Activated CD4-positive, alpha-beta T cell treated with anti-CD3 and anti-CD28 coated beads for 36 hours (primary cell): ENCODE data around the gene ZNF157. TPM values are rescaled to one million over a fixed set of nuclear protein-coding genes. Genes with fewer than 3 reads are reported as not detected.
"Not testable (repeated sequence)": the region's sequence is repeated elsewhere in the genome, so short reads cannot be mapped to it uniquely, and the experiment has no call there.

ENCODE experiments used
- ATAC-seq: fragments of 200-7000 bp; cut with Tn5 transposase; one replicate; pipeline ENCODE4 v1.10.0; 2021; ENCODE audit warnings: mild to moderate bottlenecking, moderate library complexity
- CTCF ChIA-PET: fragments of 350-600 bp; sonication (Branson Sonifier 250); formaldehyde crosslinking; loops from one replicate; lab custom pipeline; 2021; ENCODE audit warnings: antibody characterized with exemption; lab: Charles Lee
- POLR2A ChIA-PET: fragments of 350-600 bp; sonication (Branson Sonifier 250); formaldehyde crosslinking; loops from one replicate; lab custom pipeline; 2021; ENCODE audit warnings: antibody characterized with exemption, inconsistent platforms; lab: Charles Lee
- DNase-seq: peaks from one replicate; pipeline ENCODE4 v3.0.0-alpha.2; 2020
- H3K27ac Mint-ChIP-seq: one replicate; pipeline ENCODE4 v1.8.0; 2021; ENCODE audit warnings: mixed read lengths
- H3K27me3 Mint-ChIP-seq: one replicate; pipeline ENCODE4 v1.8.0; 2021; ENCODE audit warnings: mixed read lengths
- H3K36me3 Mint-ChIP-seq: one replicate; pipeline ENCODE4 v1.8.0; 2021; ENCODE audit warnings: low read depth, mixed read lengths
- H3K4me1 Mint-ChIP-seq: one replicate; pipeline ENCODE4 v1.8.0; 2021; ENCODE audit warnings: mixed read lengths
- H3K4me3 Mint-ChIP-seq: one replicate; pipeline ENCODE4 v1.8.0; 2021; ENCODE audit warnings: mild to moderate bottlenecking, moderate library complexity, mixed read lengths
- H3K9me3 Mint-ChIP-seq: one replicate; pipeline ENCODE4 v1.8.0; 2021; ENCODE audit warnings: low read depth, mixed read lengths
- intact Hi-C, 2 experiments: fragments of 100-400 bp; cut with DNase I in 1 of 2; cut with micrococcal nuclease in 1 of 2; formaldehyde crosslinking; loops; one replicate each; pipeline versions ENCODE4 v1.14.2 to v1.15.1; 2022 to 2024; cut with DNase I, micrococcal nuclease
- total RNA-seq, 2 experiments: library from RNA; stranded (reverse); gene quantifications; one replicate each; pipeline ENCODE4 v1.2.3, GENCODE V29; 2021

The ZNF157 gene
- under 1 TPM; 0.75 to 0.79 TPM for total RNA-seq

DNA sequence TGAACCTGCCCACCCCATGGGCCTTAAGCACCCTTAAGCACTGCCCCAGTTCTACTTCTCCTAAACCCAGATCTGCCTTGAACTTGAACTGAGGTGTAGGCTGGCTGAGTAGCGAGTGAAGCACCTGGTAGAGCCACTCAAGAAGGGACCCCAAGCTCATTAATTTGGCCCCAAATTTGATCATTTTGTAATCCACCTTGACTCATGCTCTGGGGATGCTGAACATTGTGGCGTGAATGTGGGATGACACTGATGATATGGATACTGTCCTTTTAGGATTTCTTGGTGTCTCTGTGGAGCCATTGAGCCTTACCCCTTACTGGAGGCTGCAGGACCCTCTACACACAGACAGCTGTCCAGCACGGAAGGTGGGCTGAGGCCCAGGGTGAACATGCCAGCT, at the start of gene ZNF157:
Gene ZNF157, plus strand, starts transcription at position 301 of the 400 bp plus-strand sequence. Its CDS starts 91 bp downstream, at position 392.
- intact Hi-C loops = no loop called here
- peaks cover 2% of the 10 kb centered on the region for H3K36me3 Mint-ChIP-seq
- POLR2A ChIA-PET = no interaction called here

DNA sequence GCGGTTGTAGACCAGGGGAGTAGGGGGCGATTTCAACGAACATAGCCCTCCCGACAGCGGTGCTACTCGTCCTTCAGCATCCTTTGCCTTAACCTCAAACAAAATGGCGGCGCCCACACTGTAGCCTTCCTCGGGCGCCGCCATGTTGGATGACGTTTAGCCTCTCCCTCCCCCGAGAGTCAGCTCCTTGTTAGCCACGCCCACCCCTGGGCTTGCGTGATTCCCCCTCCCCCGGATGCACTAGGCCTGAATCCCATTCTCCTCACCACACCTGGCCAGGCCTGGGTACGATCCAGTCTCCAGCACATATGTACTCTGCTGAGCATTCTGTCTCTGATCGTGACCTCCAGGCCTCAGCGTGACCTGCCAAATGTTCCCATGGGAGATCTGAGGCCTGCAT, 49.0 kb upstream of the ZNF157 start:
- no peak overlapping the region for H3K27ac Mint-ChIP-seq
- ChIA-PET CTCF (no interaction called here), POLR2A (no interaction called here)
- no peak for ATAC-seq
- H3K27me3 Mint-ChIP-seq = no peaks in the 10 kb centered on the region
- intact Hi-C loops = no loop called here
- no peaks in the 10 kb centered on the region for H3K36me3 Mint-ChIP-seq
- no peaks in the 10 kb centered on the region for H3K9me3 Mint-ChIP-seq
- no peak overlapping the region for H3K4me3 Mint-ChIP-seq
- H3K4me1 Mint-ChIP-seq = no peaks in the 10 kb centered on the region
- no peak for DNase-seq

More for the DNA sequence above, at the start of gene ZNF157:
- ATAC-seq (no peak), DNase-seq (no peak)
- H3K9me3 Mint-ChIP-seq = no peaks in the 10 kb centered on the region
- no peak within 1 kb of the TSS for H3K27ac Mint-ChIP-seq
- H3K4me1 Mint-ChIP-seq = peaks cover 11% of the 10 kb centered on the region
- no peaks in the 10 kb centered on the region for H3K27me3 Mint-ChIP-seq
- CTCF ChIA-PET = no interaction called here
- no peak within 1 kb of the TSS for H3K4me3 Mint-ChIP-seq

- intact Hi-C loops = no loop called here
- CTCF ChIA-PET = no interaction called here
- H3K4me3 Mint-ChIP-seq = no peak overlapping the region
- no peaks in the 10 kb centered on the region for H3K36me3 Mint-ChIP-seq
- H3K27ac Mint-ChIP-seq = no peak overlapping the region
- no peaks in the 10 kb centered on the region for H3K9me3 Mint-ChIP-seq
- POLR2A ChIA-PET = no interaction called here
- DNase-seq (no peak), ATAC-seq (no peak)
- no peaks in the 10 kb centered on the region for H3K27me3 Mint-ChIP-seq
- H3K4me1 Mint-ChIP-seq = no peaks in the 10 kb centered on the region
Measured at GRCh38 chrX:47321823-47322371, 48.5 kb upstream of the ZNF157 start.

GRCh38 chrX:47327902-47328301, 42.5 kb upstream of the ZNF157 start:
- Mint-ChIP-seq H3K27me3 (no peaks in the 10 kb centered on the region), H3K4me1 (no peaks in the 10 kb centered on the region), H3K27ac (no peak overlapping the region), H3K4me3 (no peak overlapping the region), H3K9me3 (no peaks in the 10 kb centered on the region), H3K36me3 (no peaks in the 10 kb centered on the region)
- POLR2A ChIA-PET = no interaction called here
- ATAC-seq (no peak), DNase-seq (no peak)
- intact Hi-C loops = no loop called here
- CTCF ChIA-PET = interaction anchor here (0.5 kb wide), 1 partner anchor 43 kb away, joined by 3 read pairs; no protein-coding TSS in a partner anchor

- H3K27ac Mint-ChIP-seq, H3K36me3 Mint-ChIP-seq, H3K4me3 Mint-ChIP-seq, ATAC-seq, CTCF ChIA-PET, DNase-seq, H3K4me1 Mint-ChIP-seq, H3K9me3 Mint-ChIP-seq, H3K27me3 Mint-ChIP-seq, intact Hi-C loops: not testable (repeated sequence)
- POLR2A ChIA-PET = interaction anchor here (0.6 kb wide), 1 partner anchor 8 kb away, joined by 3 read pairs; no protein-coding TSS in a partner anchor
Measured at GRCh38 chrX:47332729-47333128, 37.6 kb upstream of the ZNF157 start.

DNA sequence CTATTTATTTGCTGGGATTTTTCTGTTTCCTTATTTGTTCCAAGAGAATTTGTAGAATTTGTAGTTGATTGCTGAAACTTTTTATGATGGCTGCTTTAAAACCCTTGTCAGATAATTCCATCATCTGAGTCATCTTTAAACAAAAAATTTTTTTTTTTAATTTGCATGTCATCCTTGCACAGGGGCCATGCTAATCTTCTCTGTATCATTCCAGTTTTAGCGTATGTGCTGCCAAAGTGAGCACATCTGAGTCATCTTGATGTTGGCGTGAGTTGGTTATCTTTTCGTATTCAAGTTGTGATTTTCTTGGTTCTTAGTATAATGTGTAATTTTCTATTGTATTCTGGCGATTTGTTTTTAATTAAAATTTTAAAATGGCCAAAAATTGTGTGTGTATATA, 18.7 kb upstream of the ZNF157 start:
- H3K36me3 Mint-ChIP-seq = no peaks in the 10 kb centered on the region
- intact Hi-C loops = no loop called here
- no peak overlapping the region for H3K4me3 Mint-ChIP-seq
- DNase-seq (no peak), ATAC-seq (no peak)
- ChIA-PET POLR2A (no interaction called here), CTCF (no interaction called here)
- H3K27me3 Mint-ChIP-seq = no peaks in the 10 kb centered on the region
- no peak overlapping the region for H3K27ac Mint-ChIP-seq
- H3K9me3 Mint-ChIP-seq = no peaks in the 10 kb centered on the region
- peaks cover 8% of the 10 kb centered on the region for H3K4me1 Mint-ChIP-seq

DNA sequence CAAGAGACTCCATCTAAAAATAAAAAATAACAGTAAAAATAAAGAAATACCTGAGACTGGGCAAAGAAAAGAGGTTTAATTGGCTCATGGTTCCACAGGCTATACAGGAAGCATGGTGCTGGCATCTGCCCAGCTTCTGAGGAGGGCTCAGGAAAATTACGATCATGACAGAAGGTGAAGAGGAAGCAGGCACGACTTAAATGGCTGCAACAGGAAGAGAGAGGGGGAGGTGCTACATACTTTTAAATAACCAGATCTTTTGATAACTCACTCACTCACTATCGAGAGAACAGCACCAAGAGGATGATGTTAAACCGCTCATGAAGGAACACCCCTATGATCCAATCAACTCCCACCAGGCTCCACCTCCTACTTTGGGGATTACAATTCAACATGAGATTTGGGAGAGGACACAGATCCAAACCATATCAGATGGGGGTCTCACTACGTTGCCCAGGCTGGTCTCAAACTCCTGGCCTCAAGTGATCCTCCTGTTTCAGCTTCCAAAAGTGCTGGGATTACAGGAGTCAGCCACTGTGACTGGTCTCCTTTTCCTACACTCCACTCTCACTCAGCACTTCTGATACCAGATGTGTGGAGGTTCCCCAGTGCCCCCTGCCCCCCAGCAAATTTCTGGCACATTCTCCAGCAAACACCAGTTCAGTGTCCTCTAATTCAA, 11.9 kb upstream of the ZNF157 start:
- POLR2A ChIA-PET = interaction anchor here (0.6 kb wide), 1 partner anchor 146 kb away, joined by 4 read pairs; no protein-coding TSS in a partner anchor
- ATAC-seq (peak; percentile 54), DNase-seq (peak; percentile 37)
- H3K36me3 Mint-ChIP-seq = no peaks in the 10 kb centered on the region
- H3K9me3 Mint-ChIP-seq = no peaks in the 10 kb centered on the region
- no peak overlapping the region for H3K4me3 Mint-ChIP-seq
- H3K27me3 Mint-ChIP-seq = no peaks in the 10 kb centered on the region
- H3K27ac Mint-ChIP-seq = peak overlapping the region; percentile 80
- CTCF ChIA-PET = no interaction called here
- peaks cover 12% of the 10 kb centered on the region for H3K4me1 Mint-ChIP-seq
- intact Hi-C loops = no loop called here

DNA sequence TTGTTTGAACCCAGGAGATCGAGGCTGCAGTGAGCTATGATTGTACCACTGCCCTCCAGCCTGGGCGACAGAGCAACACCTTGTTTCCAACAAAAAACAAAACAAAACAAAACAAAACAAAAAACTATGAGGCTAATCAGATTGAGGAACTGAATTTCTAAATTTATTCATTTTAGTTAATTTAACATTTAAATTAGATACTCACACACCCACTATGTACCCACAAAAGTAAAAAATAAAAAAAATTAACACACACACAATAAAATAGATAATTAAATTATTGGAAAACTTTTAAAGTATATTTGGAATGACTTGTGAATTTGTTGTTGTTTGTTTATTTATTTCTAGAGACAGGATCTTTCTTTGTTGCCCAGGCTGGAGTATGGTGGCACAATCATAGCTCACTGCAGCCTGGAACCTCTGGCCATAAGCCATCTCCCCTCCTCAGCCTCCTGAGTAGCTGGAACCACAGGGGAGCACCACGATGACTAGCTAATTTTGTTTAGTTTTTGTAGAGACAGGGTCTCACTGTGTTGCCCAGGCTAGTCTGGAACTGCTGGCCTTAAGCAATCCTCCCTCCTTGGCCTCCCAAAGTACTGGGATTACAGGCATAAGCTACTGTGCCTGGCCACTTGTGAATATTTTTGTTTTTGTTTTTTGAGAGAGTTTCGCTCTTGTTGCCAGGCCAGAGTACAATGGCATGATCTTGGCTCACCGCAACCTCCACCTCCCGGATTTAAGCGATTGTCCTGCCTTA, 9.8 kb upstream of the ZNF157 start:
- no peak overlapping the region for H3K4me3 Mint-ChIP-seq
- intact Hi-C loops = no loop called here
- H3K27ac Mint-ChIP-seq = no peak overlapping the region
- H3K9me3 Mint-ChIP-seq = no peaks in the 10 kb centered on the region
- ChIA-PET POLR2A (no interaction called here), CTCF (no interaction called here)
- no peaks in the 10 kb centered on the region for H3K27me3 Mint-ChIP-seq
- DNase-seq (no peak), ATAC-seq (no peak)
- H3K36me3 Mint-ChIP-seq = no peaks in the 10 kb centered on the region
- H3K4me1 Mint-ChIP-seq = peaks cover 12% of the 10 kb centered on the region

GRCh38 chrX:47361538-47362511, 8.6 kb upstream of the ZNF157 start:
- intact Hi-C loops = no loop called here
- no peaks in the 10 kb centered on the region for H3K9me3 Mint-ChIP-seq
- ChIA-PET POLR2A (interaction anchor here (1.2 kb wide), 1 partner anchor 144 kb away, joined by 3 read pairs; no protein-coding TSS in a partner anchor), CTCF (interaction anchor here (0.7 kb wide), 1 partner anchor 1526 kb away, joined by 3 read pairs; no protein-coding TSS in a partner anchor)
- H3K27me3 Mint-ChIP-seq = no peaks in the 10 kb centered on the region
- peaks cover 22% of the 10 kb centered on the region for H3K4me1 Mint-ChIP-seq
- no peak overlapping the region for H3K4me3 Mint-ChIP-seq
- DNase-seq (peak; percentile 23), ATAC-seq (peak; percentile 28)
- no peak overlapping the region for H3K27ac Mint-ChIP-seq
- H3K36me3 Mint-ChIP-seq = peaks cover 2% of the 10 kb centered on the region

DNA sequence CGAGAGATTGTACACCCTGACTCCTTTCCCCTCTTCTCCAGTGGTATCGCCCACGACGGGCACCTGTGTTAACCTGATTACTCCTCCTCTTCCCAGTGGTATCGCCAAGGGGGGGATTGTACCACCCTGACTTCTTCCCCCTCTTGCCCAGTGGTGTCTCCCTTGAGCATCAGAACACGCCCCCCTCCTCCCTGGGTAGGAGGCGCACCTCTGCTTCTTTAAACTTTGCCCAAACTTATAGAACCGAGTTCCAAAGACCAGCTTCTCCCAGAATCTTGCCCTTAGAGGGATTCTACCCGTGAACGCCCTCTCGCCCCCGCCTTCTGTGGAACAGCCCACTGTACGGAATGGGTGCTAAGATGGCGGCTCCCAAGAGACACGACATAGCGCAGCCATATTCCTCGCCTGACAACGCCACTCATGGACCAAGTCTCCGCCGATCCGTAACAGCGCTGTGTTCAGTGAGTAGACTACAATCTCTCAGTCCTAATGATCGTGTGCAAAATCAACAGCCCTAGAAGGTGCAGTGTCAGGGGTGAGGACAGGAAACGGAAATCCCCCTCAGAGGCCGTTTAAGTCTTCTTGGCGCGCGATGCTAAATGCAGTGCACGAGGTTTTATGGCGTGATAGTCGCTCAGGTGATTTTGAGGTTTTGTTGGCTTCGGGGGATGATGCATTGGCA, 4.2 kb upstream of the ZNF157 start:
- H3K4me1 Mint-ChIP-seq = peaks cover 15% of the 10 kb centered on the region
- DNase-seq (peak; percentile 80), ATAC-seq (peak; percentile 94)
- peak overlapping the region; percentile 93 for H3K27ac Mint-ChIP-seq
- POLR2A ChIA-PET = no interaction called here
- peaks cover 2% of the 10 kb centered on the region for H3K36me3 Mint-ChIP-seq
- H3K4me3 Mint-ChIP-seq = peak overlapping the region; percentile 80
- no peaks in the 10 kb centered on the region for H3K27me3 Mint-ChIP-seq
- CTCF ChIA-PET = no interaction called here
- no peaks in the 10 kb centered on the region for H3K9me3 Mint-ChIP-seq
- intact Hi-C loops = loop anchor here in 1 of 2 experiments (1.0 to 5.0 kb wide), 4 partner anchors 14 to 222 kb away; partner anchors contain the start of genes CDK16, NDUFB11 and UBA1
